Memory B cell (primary cell): ENCODE data around the gene TCHP.

ENCODE experiments used
- ATAC-seq: fragments of 150-1000 bp; cut with Tn5 transposase; 2 replicates; pipeline ENCODE4 v1.10.0; 2021; ENCODE audit warnings: low read depth, mild to moderate bottlenecking, moderate library complexity
- DNase-seq, 2 donors: peaks; one replicate each; pipeline ENCODE4 v3.0.0; 2022; ENCODE audit warnings: low spot score in 2 of 2
- H3K27ac Mint-ChIP-seq: one replicate; pipeline ENCODE4 v1.8.0; 2022; ENCODE audit warnings: mild to moderate bottlenecking, moderate library complexity, mixed read lengths
- H3K27me3 Mint-ChIP-seq: one replicate; pipeline ENCODE4 v1.8.0; 2022; ENCODE audit warnings: mixed read lengths
- H3K36me3 Mint-ChIP-seq: one replicate; pipeline ENCODE4 v1.8.0; 2022; ENCODE audit warnings: mild to moderate bottlenecking, mixed read lengths
- H3K4me1 Mint-ChIP-seq: one replicate; pipeline ENCODE4 v1.8.0; 2022; ENCODE audit warnings: mixed read lengths
- H3K4me3 Mint-ChIP-seq: one replicate; pipeline ENCODE4 v1.8.0; 2022; ENCODE audit warnings: mild to moderate bottlenecking, moderate library complexity, mixed read lengths
- H3K9me3 Mint-ChIP-seq: one replicate; pipeline ENCODE4 v1.8.0; 2022; ENCODE audit warnings: mixed read lengths

TCHP gene

GRCh38 chr12:109961201-109961600 is 61.1 kb downstream of the TCHP start:
- Mint-ChIP-seq H3K4me3 (no peak overlapping the region), H3K27ac (no peak overlapping the region), H3K9me3 (no peaks in the 10 kb centered on the region), H3K4me1 (peaks cover 5% of the 10 kb centered on the region), H3K27me3 (no peaks in the 10 kb centered on the region), H3K36me3 (peaks cover 31% of the 10 kb centered on the region)
- no peak for ATAC-seq
- no peak for DNase-seq

GRCh38 chr12:109961612-109962011 is 61.5 kb downstream of the TCHP start:
- H3K27ac Mint-ChIP-seq = no peak overlapping the region

GRCh38 chr12:109962398-109962797 is 62.3 kb downstream of the TCHP start:
- no peaks in the 10 kb centered on the region for H3K27me3 Mint-ChIP-seq
- H3K4me3 Mint-ChIP-seq = no peak overlapping the region
- no peaks in the 10 kb centered on the region for H3K9me3 Mint-ChIP-seq
- ATAC-seq (no peak), DNase-seq (no peak)
- H3K27ac Mint-ChIP-seq = no peak overlapping the region
- H3K36me3 Mint-ChIP-seq = peaks cover 29% of the 10 kb centered on the region
- peaks cover 6% of the 10 kb centered on the region for H3K4me1 Mint-ChIP-seq

More at GRCh38 chr12:109961612-109962011, 61.5 kb downstream of the TCHP start:
- ATAC-seq = no peak
- H3K4me1 Mint-ChIP-seq = peaks cover 5% of the 10 kb centered on the region
- H3K9me3 Mint-ChIP-seq = no peaks in the 10 kb centered on the region
- H3K36me3 Mint-ChIP-seq = peaks cover 31% of the 10 kb centered on the region
- no peaks in the 10 kb centered on the region for H3K27me3 Mint-ChIP-seq
- H3K4me3 Mint-ChIP-seq = no peak overlapping the region
- DNase-seq = no peak

GRCh38 chr12:109963330-109963729 is 63.3 kb downstream of the TCHP start:
- ATAC-seq (no peak), DNase-seq (no peak)
- peaks cover 27% of the 10 kb centered on the region for H3K36me3 Mint-ChIP-seq
- peaks cover 10% of the 10 kb centered on the region for H3K4me1 Mint-ChIP-seq
- no peak overlapping the region for H3K4me3 Mint-ChIP-seq
- H3K27ac Mint-ChIP-seq = no peak overlapping the region
- H3K27me3 Mint-ChIP-seq = no peaks in the 10 kb centered on the region
- H3K9me3 Mint-ChIP-seq = no peaks in the 10 kb centered on the region

- Mint-ChIP-seq H3K4me1 (peaks cover 10% of the 10 kb centered on the region), H3K27me3 (no peaks in the 10 kb centered on the region), H3K9me3 (no peaks in the 10 kb centered on the region), H3K27ac (no peak overlapping the region), H3K36me3 (peaks cover 27% of the 10 kb centered on the region), H3K4me3 (no peak overlapping the region)
- DNase-seq (no peak), ATAC-seq (no peak)
Measured at GRCh38 chr12:109963743-109964429, 63.8 kb downstream of the TCHP start.

GRCh38 chr12:109966546-109966945 is 66.5 kb downstream of the TCHP start:
- ATAC-seq = no peak
- Mint-ChIP-seq H3K27me3 (no peaks in the 10 kb centered on the region), H3K4me3 (no peak overlapping the region), H3K9me3 (no peaks in the 10 kb centered on the region), H3K27ac (peak overlapping the region; percentile 36), H3K4me1 (peaks cover 10% of the 10 kb centered on the region), H3K36me3 (peaks cover 23% of the 10 kb centered on the region)
- no peak for DNase-seq

GRCh38 chr12:109967383-109968031 is 67.4 kb downstream of the TCHP start:
- Mint-ChIP-seq H3K9me3 (no peaks in the 10 kb centered on the region), H3K4me3 (no peak overlapping the region), H3K27me3 (no peaks in the 10 kb centered on the region), H3K27ac (peak overlapping the region; percentile 82), H3K36me3 (peaks cover 20% of the 10 kb centered on the region), H3K4me1 (peaks cover 10% of the 10 kb centered on the region)
- ATAC-seq (no peak), DNase-seq (no peak)
